ENCODE data around the gene GGT7. TPM values are rescaled to one million over a fixed set of nuclear protein-coding genes. Genes with fewer than 3 reads are reported as not detected.

GGT7 gene
- total and polyA plus RNA-seq, 9 of the 15 experiments (the other 6 are each of a cell fraction or from before 2014, with no cell fraction given), result 0.04 to 18.3 (median 5.9) TPM

Other genes with a start within 250 kb of the GGT7 start
- 14.9 and 19.9 TPM in 2 replicates for gene PIGU, start 195.8 kb downstream of the GGT7 start, total RNA-seq (2014; rRNA removed)
- gene PIGU, start 195.8 kb downstream of the GGT7 start, total RNA-seq (2014; rRNA removed; fragmentation: Illumina TruSeq; extraction: Trizol), result 28.1 and 32.0 TPM in 2 replicates
- 32.1 and 32.4 TPM in 2 replicates for gene PIGU, start 195.8 kb downstream of the GGT7 start, total RNA-seq (2015; rRNA removed; fragmentation: Illumina TruSeq; extraction: Trizol)
- 25.0 and 26.0 TPM in 2 replicates for gene PIGU, start 195.8 kb downstream of the GGT7 start, total RNA-seq (2021)
- 92.0 and 100 TPM in 2 replicates for gene PIGU, start 195.8 kb downstream of the GGT7 start, polyA plus RNA-seq (2011; rRNA removed)
- gene PIGU, start 195.8 kb downstream of the GGT7 start, polyA plus RNA-seq (2014; fragmentation: Illumina TruSeq; extraction: Trizol), result 50.5 and 63.3 TPM in 2 replicates
- gene PIGU, start 195.8 kb downstream of the GGT7 start, polyA plus RNA-seq (2014; fragmentation: Nextera tagmentation; extraction: Ambion mirVana), result 10 to 100 TPM in 1 of 2 experiments, 1 to 10 TPM in 1; 6.5 to 14.2 TPM
- gene PIGU, start 195.8 kb downstream of the GGT7 start, polyA plus RNA-seq (2014; rRNA removed), result 28.9 and 37.2 TPM in 2 replicates
- gene TP53INP2, start 168.5 kb downstream of the GGT7 start, total RNA-seq (2014; rRNA removed), result 0.94 and 1.3 TPM in 2 replicates
- gene TP53INP2, start 168.5 kb downstream of the GGT7 start, total RNA-seq (2014; rRNA removed; fragmentation: Illumina TruSeq; extraction: Trizol), result 0.62 and 0.93 TPM in 2 replicates
- gene TP53INP2, start 168.5 kb downstream of the GGT7 start, total RNA-seq (2015; rRNA removed; fragmentation: Illumina TruSeq; extraction: Trizol), result 0.43 and 0.64 TPM in 2 replicates
- gene TP53INP2, start 168.5 kb downstream of the GGT7 start, total RNA-seq (2021), result 3.6 and 4.2 TPM in 2 replicates
- gene TP53INP2, start 168.5 kb downstream of the GGT7 start, polyA plus RNA-seq (2011; rRNA removed), result 1.5 and 2.2 TPM in 2 replicates
- 5.0 and 5.5 TPM in 2 replicates for gene TP53INP2, start 168.5 kb downstream of the GGT7 start, polyA plus RNA-seq (2014; fragmentation: Illumina TruSeq; extraction: Trizol)
- 1 to 10 TPM; 1.0 to 1.1 TPM for gene TP53INP2, start 168.5 kb downstream of the GGT7 start, polyA plus RNA-seq (2014; fragmentation: Nextera tagmentation; extraction: Ambion mirVana)
- 1.4 and 2.1 TPM in 2 replicates for gene TP53INP2, start 168.5 kb downstream of the GGT7 start, polyA plus RNA-seq (2014; rRNA removed)
- 5.2 and 8.1 TPM in 2 replicates for gene NCOA6, start 47.2 kb downstream of the GGT7 start, total RNA-seq (2014; rRNA removed)
- gene NCOA6, start 47.2 kb downstream of the GGT7 start, total RNA-seq (2014; rRNA removed; fragmentation: Illumina TruSeq; extraction: Trizol), result 6.7 and 7.8 TPM in 2 replicates
- 6.1 and 8.4 TPM in 2 replicates for gene NCOA6, start 47.2 kb downstream of the GGT7 start, total RNA-seq (2015; rRNA removed; fragmentation: Illumina TruSeq; extraction: Trizol)
- 17.3 and 17.7 TPM in 2 replicates for gene NCOA6, start 47.2 kb downstream of the GGT7 start, total RNA-seq (2021)
- 9.9 and 12.7 TPM in 2 replicates for gene NCOA6, start 47.2 kb downstream of the GGT7 start, polyA plus RNA-seq (2011; rRNA removed)
- 18.6 and 25.0 TPM in 2 replicates for gene NCOA6, start 47.2 kb downstream of the GGT7 start, polyA plus RNA-seq (2014; fragmentation: Illumina TruSeq; extraction: Trizol)
- gene NCOA6, start 47.2 kb downstream of the GGT7 start, polyA plus RNA-seq (2014; fragmentation: Nextera tagmentation; extraction: Ambion mirVana), result 1 to 10 TPM; 8.2 to 9.5 TPM
- gene NCOA6, start 47.2 kb downstream of the GGT7 start, polyA plus RNA-seq (2014; rRNA removed), result 12.2 TPM in 2 replicates
- 94.3 and 97.9 TPM in 2 replicates for gene ACSS2, start 3.8 kb upstream of the GGT7 start, total RNA-seq (2014; rRNA removed)
- gene ACSS2, start 3.8 kb upstream of the GGT7 start, total RNA-seq (2014; rRNA removed; fragmentation: Illumina TruSeq; extraction: Trizol), result 49.5 and 52.9 TPM in 2 replicates
- 43.7 and 48.6 TPM in 2 replicates for gene ACSS2, start 3.8 kb upstream of the GGT7 start, total RNA-seq (2015; rRNA removed; fragmentation: Illumina TruSeq; extraction: Trizol)
- 64.0 and 66.2 TPM in 2 replicates for gene ACSS2, start 3.8 kb upstream of the GGT7 start, total RNA-seq (2021)
- gene ACSS2, start 3.8 kb upstream of the GGT7 start, polyA plus RNA-seq (2011; rRNA removed), result 246 and 419 TPM in 2 replicates
- 64.0 and 77.6 TPM in 2 replicates for gene ACSS2, start 3.8 kb upstream of the GGT7 start, polyA plus RNA-seq (2014; fragmentation: Illumina TruSeq; extraction: Trizol)
- 10 to 100 TPM; 21.9 to 26.5 TPM for gene ACSS2, start 3.8 kb upstream of the GGT7 start, polyA plus RNA-seq (2014; fragmentation: Nextera tagmentation; extraction: Ambion mirVana)
- gene ACSS2, start 3.8 kb upstream of the GGT7 start, polyA plus RNA-seq (2014; rRNA removed), result 78.4 and 81.5 TPM in 2 replicates
- 89.4 and 96.2 TPM in 2 replicates for gene GSS, start 83.0 kb upstream of the GGT7 start, total RNA-seq (2014; rRNA removed)
- 67.1 and 71.3 TPM in 2 replicates for gene GSS, start 83.0 kb upstream of the GGT7 start, total RNA-seq (2014; rRNA removed; fragmentation: Illumina TruSeq; extraction: Trizol)
- 70.3 and 75.8 TPM in 2 replicates for gene GSS, start 83.0 kb upstream of the GGT7 start, total RNA-seq (2015; rRNA removed; fragmentation: Illumina TruSeq; extraction: Trizol)
- gene GSS, start 83.0 kb upstream of the GGT7 start, total RNA-seq (2021), result 85.7 and 93.2 TPM in 2 replicates
- 165 and 169 TPM in 2 replicates for gene GSS, start 83.0 kb upstream of the GGT7 start, polyA plus RNA-seq (2011; rRNA removed)
- gene GSS, start 83.0 kb upstream of the GGT7 start, polyA plus RNA-seq (2014; fragmentation: Illumina TruSeq; extraction: Trizol), result 102 and 107 TPM in 2 replicates
- gene GSS, start 83.0 kb upstream of the GGT7 start, polyA plus RNA-seq (2014; fragmentation: Nextera tagmentation; extraction: Ambion mirVana), result 10 to 100 TPM; 18.4 to 40.4 TPM
- gene GSS, start 83.0 kb upstream of the GGT7 start, polyA plus RNA-seq (2014; rRNA removed), result 114 and 130 TPM in 2 replicates
- gene MYH7B, start 83.0 kb upstream of the GGT7 start, total RNA-seq (2014; rRNA removed), result 0.14 TPM in 1 of 2 replicates, not detected in the other
- gene MYH7B, start 83.0 kb upstream of the GGT7 start, total RNA-seq (2014; rRNA removed; fragmentation: Illumina TruSeq; extraction: Trizol), result not detected in 2 replicates
- 0.11 TPM in 1 of 2 replicates, not detected in the other for gene MYH7B, start 83.0 kb upstream of the GGT7 start, total RNA-seq (2015; rRNA removed; fragmentation: Illumina TruSeq; extraction: Trizol)
- gene MYH7B, start 83.0 kb upstream of the GGT7 start, total RNA-seq (2021), result 0.11 and 0.13 TPM in 2 replicates
- gene MYH7B, start 83.0 kb upstream of the GGT7 start, polyA plus RNA-seq (2011; rRNA removed), result 0.22 and 0.37 TPM in 2 replicates
- gene MYH7B, start 83.0 kb upstream of the GGT7 start, polyA plus RNA-seq (2014; fragmentation: Illumina TruSeq; extraction: Trizol), result 0.06 and 0.07 TPM in 2 replicates
- not detected for gene MYH7B, start 83.0 kb upstream of the GGT7 start, polyA plus RNA-seq (2014; fragmentation: Nextera tagmentation; extraction: Ambion mirVana)
- 0.09 and 0.34 TPM in 2 replicates for gene MYH7B, start 83.0 kb upstream of the GGT7 start, polyA plus RNA-seq (2014; rRNA removed)
- 27.8 and 30.4 TPM in 2 replicates for gene TRPC4AP, start 220.0 kb upstream of the GGT7 start, total RNA-seq (2014; rRNA removed)
- 30.8 and 31.4 TPM in 2 replicates for gene TRPC4AP, start 220.0 kb upstream of the GGT7 start, total RNA-seq (2014; rRNA removed; fragmentation: Illumina TruSeq; extraction: Trizol)
- gene TRPC4AP, start 220.0 kb upstream of the GGT7 start, total RNA-seq (2015; rRNA removed; fragmentation: Illumina TruSeq; extraction: Trizol), result 33.2 and 33.3 TPM in 2 replicates
- gene TRPC4AP, start 220.0 kb upstream of the GGT7 start, total RNA-seq (2021), result 52.4 and 55.9 TPM in 2 replicates
- 70.3 and 92.0 TPM in 2 replicates for gene TRPC4AP, start 220.0 kb upstream of the GGT7 start, polyA plus RNA-seq (2011; rRNA removed)
- gene TRPC4AP, start 220.0 kb upstream of the GGT7 start, polyA plus RNA-seq (2014; fragmentation: Illumina TruSeq; extraction: Trizol), result 49.1 and 53.7 TPM in 2 replicates
- gene TRPC4AP, start 220.0 kb upstream of the GGT7 start, polyA plus RNA-seq (2014; fragmentation: Nextera tagmentation; extraction: Ambion mirVana), result 1 to 10 TPM; 2.3 to 3.6 TPM
- gene TRPC4AP, start 220.0 kb upstream of the GGT7 start, polyA plus RNA-seq (2014; rRNA removed), result 54.4 and 55.0 TPM in 2 replicates